ENCODE measurements around the gene ZG16B. TPM values are rescaled to one million over a fixed set of nuclear protein-coding genes. Genes with fewer than 3 reads are reported as not detected.

Gene ZG16B
- polyA plus RNA-seq, 1 experiment: 0.40 TPM

DNA sequence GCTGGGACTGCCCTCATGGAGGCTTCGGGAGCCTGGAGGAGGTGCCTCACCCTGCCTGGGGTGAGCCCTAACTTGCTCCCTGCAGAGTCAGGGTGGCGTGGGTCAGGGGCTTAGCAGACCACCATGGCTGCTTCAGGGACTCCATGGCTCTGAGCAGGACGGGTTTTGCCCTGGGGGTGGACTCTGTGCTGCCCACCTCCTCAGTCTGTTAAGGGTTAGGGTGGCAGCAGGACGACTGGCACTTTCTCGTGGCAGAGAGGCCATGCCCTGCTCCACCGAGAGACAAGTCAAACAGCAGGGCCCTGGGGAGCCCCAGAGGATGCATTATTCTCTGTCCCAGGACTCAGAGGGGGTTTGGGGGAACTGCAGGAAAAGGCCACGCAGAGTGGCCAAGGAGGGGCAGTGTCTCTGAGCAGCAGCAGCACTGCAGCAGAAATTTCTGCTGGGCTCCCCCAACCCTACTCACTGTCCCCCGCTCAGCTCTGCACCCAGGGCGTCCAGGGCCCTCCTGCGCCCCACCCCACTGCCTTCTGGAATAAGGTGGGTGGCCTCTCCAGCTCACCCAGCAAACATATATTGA lies 29.7 kb downstream of the ZG16B start:
- H3K4me3 ChIP-seq (ENCODE audit: low read depth, low read length): no peak overlapping the region
- TF ChIP-seq, protein P1, sequence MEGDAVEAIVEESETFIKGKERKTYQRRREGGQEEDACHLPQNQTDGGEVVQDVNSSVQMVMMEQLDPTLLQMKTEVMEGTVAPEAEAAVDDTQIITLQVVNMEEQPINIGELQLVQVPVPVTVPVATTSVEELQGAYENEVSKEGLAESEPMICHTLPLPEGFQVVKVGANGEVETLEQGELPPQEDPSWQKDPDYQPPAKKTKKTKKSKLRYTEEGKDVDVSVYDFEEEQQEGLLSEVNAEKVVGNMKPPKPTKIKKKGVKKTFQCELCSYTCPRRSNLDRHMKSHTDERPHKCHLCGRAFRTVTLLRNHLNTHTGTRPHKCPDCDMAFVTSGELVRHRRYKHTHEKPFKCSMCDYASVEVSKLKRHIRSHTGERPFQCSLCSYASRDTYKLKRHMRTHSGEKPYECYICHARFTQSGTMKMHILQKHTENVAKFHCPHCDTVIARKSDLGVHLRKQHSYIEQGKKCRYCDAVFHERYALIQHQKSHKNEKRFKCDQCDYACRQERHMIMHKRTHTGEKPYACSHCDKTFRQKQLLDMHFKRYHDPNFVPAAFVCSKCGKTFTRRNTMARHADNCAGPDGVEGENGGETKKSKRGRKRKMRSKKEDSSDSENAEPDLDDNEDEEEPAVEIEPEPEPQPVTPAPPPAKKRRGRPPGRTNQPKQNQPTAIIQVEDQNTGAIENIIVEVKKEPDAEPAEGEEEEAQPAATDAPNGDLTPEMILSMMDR (IDR thresholded peaks at IDR 0.05; ENCODE audit: low read depth, low read length): no peak
- no peak overlapping the region for H3K27ac ChIP-seq (ENCODE audit: low read depth, low read length)
- ChIA-PET CTCF (no interaction called here), POLR2A (no interaction called here)
- H3K27me3 ChIP-seq (ENCODE audit: control insufficient read depth, insufficient read depth, low read length): peaks cover 4% of the 10 kb centered on the region
- no peak for DNase-seq (ENCODE audit: low read depth, low spot score)
- peaks cover 27% of the 10 kb centered on the region for H3K9me3 ChIP-seq (ENCODE audit: control insufficient read depth, insufficient read depth, low read length)

GRCh38 chr16:2860826-2861567 lies 30.9 kb downstream of the ZG16B start:
- TF ChIP-seq, protein P1 (IDR thresholded peaks at IDR 0.05; ENCODE audit: low read depth, low read length): no peak
- Histone ChIP-seq H3K9me3 (ENCODE audit: control insufficient read depth, insufficient read depth, low read length) (peaks cover 19% of the 10 kb centered on the region), H3K27me3 (ENCODE audit: control insufficient read depth, insufficient read depth, low read length) (peaks cover 4% of the 10 kb centered on the region), H3K4me3 (ENCODE audit: low read depth, low read length) (no peak overlapping the region), H3K27ac (ENCODE audit: low read depth, low read length) (no peak overlapping the region)
- ChIA-PET POLR2A (no interaction called here), CTCF (interaction anchor here (0.6 kb wide), 1 partner anchor 14 kb away, joined by 3 read pairs; no protein-coding TSS in a partner anchor)
- no peak for DNase-seq (ENCODE audit: low read depth, low spot score)

GRCh38 chr16:2865651-2866050 lies 35.5 kb downstream of the ZG16B start:
- POLR2A ChIA-PET: no interaction called here
- TF ChIP-seq, protein P1 (IDR thresholded peaks at IDR 0.05; ENCODE audit: low read depth, low read length): no peak
- CTCF ChIA-PET: interaction anchor here (1.1 kb wide), 1 partner anchor 9 kb away, joined by 9 read pairs; no protein-coding TSS in a partner anchor

DNA sequence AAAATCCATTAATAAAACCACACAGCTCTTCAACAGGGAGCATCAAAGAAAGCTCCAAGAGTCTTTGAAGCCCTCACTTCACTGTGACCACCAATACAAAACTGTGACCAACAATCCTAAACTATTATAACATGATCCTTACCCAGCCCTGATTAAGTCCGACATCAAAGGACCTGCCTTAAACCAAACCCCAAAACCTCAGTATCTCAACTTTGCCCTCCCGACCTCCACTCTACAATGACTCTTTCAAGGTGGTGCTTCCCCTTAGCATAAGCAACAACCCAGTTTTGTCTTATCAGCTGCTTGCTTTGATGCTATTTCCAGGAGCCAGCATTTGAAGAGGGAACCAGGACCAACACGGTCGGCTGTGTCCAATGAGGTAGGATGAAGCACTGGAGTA lies 36.3 kb downstream of the ZG16B start:
- no peak for DNase-seq (ENCODE audit: low read depth, low spot score)
- no peak overlapping the region for H3K4me3 ChIP-seq (ENCODE audit: low read depth, low read length)
- CTCF ChIA-PET: interaction anchor here (0.9 to 2.7 kb wide), 4 partner anchors 8 to 88 kb away, joined by 3 to 9 read pairs (median 6); no protein-coding TSS in a partner anchor
- TF ChIP-seq, protein P1 (IDR thresholded peaks at IDR 0.05; ENCODE audit: low read depth, low read length): no peak
- H3K27ac ChIP-seq (ENCODE audit: low read depth, low read length): no peak overlapping the region
- POLR2A ChIA-PET: no interaction called here
- H3K9me3 ChIP-seq (ENCODE audit: control insufficient read depth, insufficient read depth, low read length): no peaks in the 10 kb centered on the region
- H3K27me3 ChIP-seq (ENCODE audit: control insufficient read depth, insufficient read depth, low read length): no peaks in the 10 kb centered on the region

More at GRCh38 chr16:2865651-2866050, 35.5 kb downstream of the ZG16B start:
- peaks cover 5% of the 10 kb centered on the region for H3K9me3 ChIP-seq (ENCODE audit: control insufficient read depth, insufficient read depth, low read length)
- DNase-seq (ENCODE audit: low read depth, low spot score): no peak
- H3K27ac ChIP-seq (ENCODE audit: low read depth, low read length): no peak overlapping the region
- no peaks in the 10 kb centered on the region for H3K27me3 ChIP-seq (ENCODE audit: control insufficient read depth, insufficient read depth, low read length)
- H3K4me3 ChIP-seq (ENCODE audit: low read depth, low read length): no peak overlapping the region

GRCh38 chr16:2867661-2867986 lies 37.5 kb downstream of the ZG16B start:
- no peak for DNase-seq (ENCODE audit: low read depth, low spot score)
- POLR2A ChIA-PET: interaction anchor here (0.6 to 1.9 kb wide), 6 partner anchors 15 to 185 kb away, joined by 3 to 23 read pairs (median 4); partner anchors contain the start of genes FLYWCH2 and KCTD5

More at GRCh38 chr16:2867661-2867986, 37.5 kb downstream of the ZG16B start:
- Histone ChIP-seq H3K4me3 (ENCODE audit: low read depth, low read length) (peak overlapping the region; percentile 66), H3K9me3 (ENCODE audit: control insufficient read depth, insufficient read depth, low read length) (no peaks in the 10 kb centered on the region), H3K27ac (ENCODE audit: low read depth, low read length) (peak overlapping the region; percentile 89), H3K27me3 (ENCODE audit: control insufficient read depth, insufficient read depth, low read length) (no peaks in the 10 kb centered on the region)
- CTCF ChIA-PET: interaction anchor here (0.8 to 2.7 kb wide), 23 partner anchors 9 to 114 kb away, joined by 3 to 75 read pairs (median 4); partner anchors contain the start of genes FLYWCH1 and FLYWCH2
- TF ChIP-seq, protein P1 (IDR thresholded peaks at IDR 0.05; ENCODE audit: low read depth, low read length): no peak

All from AG04450 (cell line).